VCaP (cell line): ENCODE measurements around the gene RGS17.
A peak's percentile ranks its signal among the peaks of the same experiment; 100 is the strongest.
"Not testable (repeated sequence)": the region's sequence is repeated elsewhere in the genome, so short reads cannot be mapped to it uniquely, and the experiment has no call there.

ENCODE experiments used
- H3K27ac ChIP-seq: fragments of 450-650 bp; 2 replicates; pipeline ENCODE4 v1.5.1; 2017
- TF ChIP-seq, protein P1 (sequence below): fragments of 450-650 bp; conservative IDR thresholded peaks from 2 replicates; pipeline ENCODE4 v1.5.1; 2017; ENCODE audit warnings: mild to moderate bottlenecking, moderate library complexity

Gene RGS17

DNA sequence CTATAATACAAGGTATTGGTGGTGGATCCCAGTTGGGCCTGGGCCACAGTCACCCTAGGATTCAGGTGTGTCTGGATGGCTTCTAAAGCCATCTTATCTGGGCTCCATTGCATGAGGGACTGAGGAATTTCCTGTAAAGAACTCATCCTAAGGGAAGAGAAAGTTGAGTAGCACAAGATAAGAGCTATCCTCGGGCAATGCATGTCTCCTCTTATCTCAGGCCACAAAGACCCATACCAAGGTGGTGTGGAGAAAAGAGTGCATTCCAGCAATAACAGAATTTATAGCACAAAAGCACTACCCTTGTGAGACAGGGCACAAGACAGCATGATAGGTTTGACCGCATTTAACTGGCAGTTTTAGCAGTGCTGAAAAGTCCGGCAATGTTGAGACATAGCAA lies 114.2 kb downstream of the RGS17 start:
- TF ChIP-seq, protein P1, sequence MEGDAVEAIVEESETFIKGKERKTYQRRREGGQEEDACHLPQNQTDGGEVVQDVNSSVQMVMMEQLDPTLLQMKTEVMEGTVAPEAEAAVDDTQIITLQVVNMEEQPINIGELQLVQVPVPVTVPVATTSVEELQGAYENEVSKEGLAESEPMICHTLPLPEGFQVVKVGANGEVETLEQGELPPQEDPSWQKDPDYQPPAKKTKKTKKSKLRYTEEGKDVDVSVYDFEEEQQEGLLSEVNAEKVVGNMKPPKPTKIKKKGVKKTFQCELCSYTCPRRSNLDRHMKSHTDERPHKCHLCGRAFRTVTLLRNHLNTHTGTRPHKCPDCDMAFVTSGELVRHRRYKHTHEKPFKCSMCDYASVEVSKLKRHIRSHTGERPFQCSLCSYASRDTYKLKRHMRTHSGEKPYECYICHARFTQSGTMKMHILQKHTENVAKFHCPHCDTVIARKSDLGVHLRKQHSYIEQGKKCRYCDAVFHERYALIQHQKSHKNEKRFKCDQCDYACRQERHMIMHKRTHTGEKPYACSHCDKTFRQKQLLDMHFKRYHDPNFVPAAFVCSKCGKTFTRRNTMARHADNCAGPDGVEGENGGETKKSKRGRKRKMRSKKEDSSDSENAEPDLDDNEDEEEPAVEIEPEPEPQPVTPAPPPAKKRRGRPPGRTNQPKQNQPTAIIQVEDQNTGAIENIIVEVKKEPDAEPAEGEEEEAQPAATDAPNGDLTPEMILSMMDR: no peak

DNA sequence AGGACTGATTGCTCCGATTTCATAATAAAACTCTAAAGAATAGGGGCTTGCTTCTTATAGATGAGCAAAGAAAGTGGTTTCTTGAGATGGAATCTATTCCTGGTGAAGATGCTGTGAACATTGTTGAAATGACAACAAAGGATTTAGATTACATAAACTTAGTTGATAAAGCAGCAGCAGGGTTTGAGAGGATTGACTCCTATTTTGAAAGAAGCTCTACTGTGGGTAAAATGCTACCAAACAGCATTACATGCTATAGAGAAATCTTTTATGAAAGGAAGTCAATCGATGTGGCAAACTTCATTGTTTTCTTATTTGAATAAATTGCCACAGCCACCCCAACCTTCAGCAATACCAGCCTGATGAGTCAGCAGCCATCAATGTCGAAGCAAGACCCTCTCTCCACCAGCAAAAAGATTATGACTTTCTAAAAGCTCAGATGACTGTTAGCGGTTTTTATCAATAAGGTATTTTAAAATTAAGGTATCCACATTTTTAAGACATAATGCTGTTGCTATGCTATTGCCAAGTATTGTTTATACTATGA lies 115.9 kb downstream of the RGS17 start:
- H3K27ac ChIP-seq: no peak overlapping the region
- TF ChIP-seq, protein P1: no peak

More for the DNA sequence above, 114.2 kb downstream of the RGS17 start:
- no peak overlapping the region for H3K27ac ChIP-seq

DNA sequence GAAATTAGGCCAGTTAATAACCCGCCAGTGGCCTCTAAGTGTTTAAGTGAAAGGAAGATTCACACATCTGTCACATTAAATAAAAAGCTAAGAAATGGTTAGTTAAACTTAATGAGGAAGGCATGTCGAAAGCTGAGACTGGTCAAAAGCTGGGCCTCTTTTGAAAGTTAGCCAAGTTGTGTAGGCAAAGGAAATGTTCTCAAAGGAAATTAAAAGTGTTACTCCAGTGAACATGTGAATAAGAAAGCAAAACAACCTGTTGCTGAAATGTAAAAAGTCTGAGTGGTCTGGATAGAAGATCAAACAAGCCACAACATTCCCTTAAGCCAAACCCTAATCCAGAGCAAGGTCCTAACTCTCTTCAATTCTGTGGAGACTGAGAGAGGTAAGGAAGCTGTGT lies 117.6 kb downstream of the RGS17 start:
- no peak overlapping the region for H3K27ac ChIP-seq
- TF ChIP-seq, protein P1: no peak

DNA sequence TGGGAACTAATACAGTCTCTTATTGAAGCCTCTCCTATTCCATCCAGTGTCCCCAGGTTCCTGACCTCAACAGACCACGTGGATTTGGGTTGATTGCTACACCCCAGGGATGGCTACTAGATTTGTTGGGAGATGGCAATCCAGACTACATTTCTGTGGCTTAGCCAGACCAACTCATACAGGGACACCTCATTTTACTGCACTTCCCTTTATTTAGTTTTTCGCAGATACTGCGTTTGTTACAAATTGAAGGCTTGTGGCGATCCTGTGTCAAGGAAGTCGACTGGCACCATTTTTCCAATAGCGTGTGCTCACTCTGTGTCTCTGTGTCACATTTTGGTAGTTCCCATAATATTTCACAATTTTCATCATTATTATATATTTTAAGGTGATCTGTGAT lies 118.2 kb downstream of the RGS17 start:
- H3K27ac ChIP-seq: no peak overlapping the region
- TF ChIP-seq, protein P1: no peak

DNA sequence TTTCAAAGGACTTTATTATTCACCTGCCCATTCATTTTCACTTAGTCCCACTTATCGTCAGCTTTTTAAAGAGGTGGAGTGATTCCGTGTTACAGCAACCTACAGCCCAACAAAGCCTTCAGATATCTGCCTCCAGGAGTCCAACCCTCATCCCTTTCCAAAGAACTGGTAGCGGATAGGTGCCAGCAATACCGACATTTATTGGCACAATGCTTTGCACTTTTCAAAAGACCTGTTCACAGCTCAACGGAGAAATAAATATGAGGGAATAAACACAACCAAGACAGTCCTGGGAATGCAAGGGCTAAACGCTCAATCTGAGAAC lies 127.8 kb downstream of the RGS17 start:
- TF ChIP-seq, protein P1: no peak
- peak overlapping the region; percentile 87 for H3K27ac ChIP-seq

DNA sequence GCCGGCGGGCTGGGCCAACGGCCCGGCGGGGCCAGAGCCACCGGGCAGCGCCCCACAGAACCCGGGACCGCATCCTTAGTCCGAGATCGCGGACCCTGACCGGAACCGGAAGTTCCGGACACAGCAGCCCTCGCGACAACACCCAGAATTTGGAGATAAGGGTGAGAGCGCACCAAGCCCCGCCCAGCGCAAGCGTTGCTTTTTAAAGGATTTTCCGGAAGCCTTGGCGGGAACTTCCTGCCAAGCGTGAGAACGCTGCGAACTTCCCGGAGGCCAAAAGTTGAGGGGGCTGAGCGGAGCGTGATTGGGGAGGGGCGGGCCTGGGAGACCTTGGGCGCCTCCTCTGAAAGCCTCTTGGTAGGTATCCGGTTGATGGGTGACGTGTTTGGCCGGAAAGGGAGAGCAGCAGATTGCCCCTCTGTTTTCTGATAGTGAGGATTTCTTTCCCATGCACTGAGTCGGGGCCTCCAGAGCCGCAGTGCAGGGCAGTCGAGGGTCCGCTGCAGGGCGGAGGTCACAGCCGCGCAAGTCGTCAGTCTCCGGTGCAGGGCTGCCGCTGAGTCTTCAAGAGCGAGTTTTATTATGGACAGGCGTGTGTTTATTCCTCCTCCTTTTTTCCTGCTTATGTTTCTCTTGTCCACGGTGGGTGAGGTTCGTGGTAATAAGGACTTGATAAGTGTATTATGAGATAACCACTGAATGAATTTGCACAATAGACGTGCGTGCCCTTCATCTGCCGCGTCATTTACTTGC lies 128.3 kb downstream of the RGS17 start, which contains the start of gene MTRF1L:
Gene MTRF1L, minus strand, starts transcription at position 97 of the 753 bp plus-strand sequence. Its CDS starts 24 bp downstream, at position 73.
- H3K27ac ChIP-seq: peak within 1 kb of the TSS; percentile 87
- TF ChIP-seq, protein P1: peak; percentile 22; the same call in 1 of the 2 replicates

DNA sequence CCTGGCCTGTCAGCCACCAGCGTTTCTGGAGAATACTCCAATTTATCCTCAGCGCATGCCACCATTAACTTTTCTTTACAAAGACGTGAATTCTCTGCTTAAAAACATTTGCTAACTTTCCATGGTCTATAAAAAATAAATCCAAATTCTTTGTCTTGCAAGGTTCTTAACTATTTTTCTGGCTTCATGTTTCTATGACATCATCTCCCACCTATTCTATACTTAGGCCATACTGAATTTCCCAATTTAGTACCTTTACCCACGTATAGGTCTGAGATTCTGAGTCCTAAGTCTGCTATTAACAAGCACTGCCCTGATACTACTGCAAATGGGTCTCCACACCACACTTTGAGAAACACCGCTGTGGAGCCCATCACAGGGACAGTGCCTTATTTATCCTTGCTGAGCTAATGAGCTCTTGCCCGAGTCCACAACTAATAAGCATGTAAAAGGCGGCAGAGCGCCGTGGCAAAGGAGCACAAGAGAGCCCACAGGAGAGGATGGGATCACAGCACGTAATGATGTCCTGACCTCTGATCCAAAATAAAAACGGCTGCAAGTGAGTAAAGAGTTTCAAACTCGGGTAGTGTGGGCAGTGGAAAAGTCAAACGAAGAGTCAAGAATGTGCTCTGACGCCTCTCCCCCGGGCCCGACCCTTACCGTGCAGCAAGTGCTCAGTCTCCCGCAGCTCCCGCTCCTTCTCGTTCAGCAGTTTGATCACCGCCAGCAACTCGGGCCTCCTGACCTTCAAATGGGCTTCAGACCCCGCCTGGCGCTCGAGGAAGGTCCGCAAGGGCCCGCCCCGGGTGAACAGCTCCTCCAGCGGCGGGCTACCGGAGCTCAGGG lies 129.1 kb downstream of the RGS17 start:
- peak overlapping the region; percentile 87 for H3K27ac ChIP-seq
- TF ChIP-seq, protein P1: no peak

DNA sequence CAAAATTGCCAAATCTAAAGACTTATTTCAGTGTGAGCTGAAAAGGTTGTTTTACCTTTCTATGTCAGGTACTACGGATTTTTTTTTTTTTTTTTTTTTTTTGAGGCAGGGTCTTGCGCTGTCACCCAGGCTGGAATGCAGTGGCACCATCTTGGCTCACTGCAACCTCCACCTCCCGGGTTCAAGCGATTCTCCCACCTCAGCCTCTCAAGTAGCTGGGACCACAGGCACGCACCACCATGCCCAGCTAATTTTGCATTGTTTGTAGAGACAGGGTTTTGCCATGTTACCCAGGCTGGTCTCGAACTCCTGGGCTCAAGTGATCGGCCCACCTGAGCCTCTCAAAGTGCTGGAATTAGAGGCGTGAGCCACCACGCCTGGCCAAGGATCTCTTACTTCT lies 130.3 kb downstream of the RGS17 start:
- not testable (repeated sequence) for H3K27ac ChIP-seq
